K562 treated with DMSO at 1 percent for 24 hours (cell line): ENCODE measurements around the gene RTBDN. TPM values are rescaled to one million over a fixed set of nuclear protein-coding genes. Genes with fewer than 3 reads are reported as not detected.

Source experiments
- total RNA-seq: library from RNA; unstranded; fragments of 300-600 nt; gene quantifications from 2 replicates; pipeline ENCODE4 v1.2.3, GENCODE V29; 2022; ENCODE audit warnings: low read depth; ENCODE audit not compliant: insufficient read depth

Gene RTBDN
- 2.0 and 3.5 TPM in 2 replicates for total RNA-seq

GRCh38 chr19:12834566-12834943 lies at the start of gene RTBDN:
RTBDN (minus strand) TSS chr19:12834579; CDS start chr19:12829979, 4,600 bp downstream.

GRCh38 chr19:12881172-12881808 lies 46.9 kb upstream of the RTBDN start, which contains the start of gene DNASE2:
DNASE2 (minus strand) TSS chr19:12881449; CDS start chr19:12881375, 74 bp downstream.

GRCh38 chr19:12838182-12838885 lies 4.0 kb upstream of the RTBDN start, which contains the start of gene MAST1:
MAST1 (plus strand) TSS chr19:12838515; CDS start chr19:12838573, 58 bp downstream.

GRCh38 chr19:12806242-12807081 lies 27.9 kb downstream of the RTBDN start, which contains the start of gene RNASEH2A:
RNASEH2A (plus strand) TSS chr19:12806584; CDS start chr19:12806674, 90 bp downstream.

GRCh38 chr19:12801466-12802266 lies 32.7 kb downstream of the RTBDN start, which contains the start of the genes PRDX2 and THSD8:
PRDX2 (minus strand) TSS chr19:12801800; CDS start chr19:12801261, 539 bp downstream.
THSD8 (plus strand) TSS chr19:12802069; CDS start chr19:12802072, 3 bp downstream.

GRCh38 chr19:12791345-12792050 lies 42.9 kb downstream of the RTBDN start, which contains the start of gene JUNB:
JUNB (plus strand) TSS chr19:12791486; CDS start chr19:12791772, 286 bp downstream.

Other genes with a start within 250 kb of the RTBDN start
- 1.3 and 1.6 TPM in 2 replicates for gene ZNF490, start 223.8 kb downstream of the RTBDN start, total RNA-seq
- gene ZNF791, start 223.7 kb downstream of the RTBDN start, total RNA-seq: 4.3 and 4.7 TPM in 2 replicates
- gene MAN2B1, start 167.8 kb downstream of the RTBDN start, total RNA-seq: 124 and 142 TPM in 2 replicates
- gene WDR83, start 167.8 kb downstream of the RTBDN start, total RNA-seq: 17.4 and 22.1 TPM in 2 replicates
- 111 and 114 TPM in 2 replicates for gene DHPS, start 152.7 kb downstream of the RTBDN start, total RNA-seq
- gene GNG14, start 146.6 kb downstream of the RTBDN start, total RNA-seq: not detected in 2 replicates
- gene FBXW9, start 137.9 kb downstream of the RTBDN start, total RNA-seq: 15.3 and 19.5 TPM in 2 replicates
- 32.6 and 33.0 TPM in 2 replicates for gene TNPO2, start 110.6 kb downstream of the RTBDN start, total RNA-seq
- gene TRIR, start 99.9 kb downstream of the RTBDN start, total RNA-seq: 485 and 496 TPM in 2 replicates
- 92.4 and 109 TPM in 2 replicates for gene GET3, start 97.1 kb downstream of the RTBDN start, total RNA-seq
- not detected in 2 replicates for gene BEST2, start 82.8 kb downstream of the RTBDN start, total RNA-seq
- gene HOOK2, start 59.0 kb downstream of the RTBDN start, total RNA-seq: 23.8 and 27.0 TPM in 2 replicates
- gene JUNB, start 43.1 kb downstream of the RTBDN start, total RNA-seq: 130 and 136 TPM in 2 replicates
- 388 and 416 TPM in 2 replicates for gene PRDX2, start 32.8 kb downstream of the RTBDN start, total RNA-seq
- gene THSD8, start 32.5 kb downstream of the RTBDN start, total RNA-seq: 0.85 TPM in 1 of 2 replicates, not detected in the other
- 86.0 and 110 TPM in 2 replicates for gene RNASEH2A, start 28.0 kb downstream of the RTBDN start, total RNA-seq
- 7.8 and 9.5 TPM in 2 replicates for gene MAST1, start 3.9 kb upstream of the RTBDN start, total RNA-seq
- 157 TPM in 2 replicates for gene DNASE2, start 46.9 kb upstream of the RTBDN start, total RNA-seq
- 33.8 and 46.8 TPM in 2 replicates for gene KLF1, start 52.6 kb upstream of the RTBDN start, total RNA-seq
- 17.5 and 23.0 TPM in 2 replicates for gene GCDH, start 56.6 kb upstream of the RTBDN start, total RNA-seq
- 2.3 and 5.5 TPM in 2 replicates for gene SYCE2, start 84.7 kb upstream of the RTBDN start, total RNA-seq
- 148 and 157 TPM in 2 replicates for gene FARSA, start 99.1 kb upstream of the RTBDN start, total RNA-seq
- 582 and 601 TPM in 2 replicates for gene CALR, start 104.0 kb upstream of the RTBDN start, total RNA-seq
- gene RAD23A, start 111.3 kb upstream of the RTBDN start, total RNA-seq: 158 and 166 TPM in 2 replicates
- gene GADD45GIP1, start 122.6 kb upstream of the RTBDN start, total RNA-seq: 44.0 and 48.0 TPM in 2 replicates
- gene DAND5, start 135.0 kb upstream of the RTBDN start, total RNA-seq: 0.14 TPM in 1 of 2 replicates, not detected in the other
- gene NFIX, start 160.9 kb upstream of the RTBDN start, total RNA-seq: 10.2 and 12.0 TPM in 2 replicates